Measurements from ENCODE around the gene LIPG. TPM values are rescaled to one million over a fixed set of nuclear protein-coding genes. Genes with fewer than 3 reads are reported as not detected.

LIPG gene
- polyA plus RNA-seq, 2 of the 4 experiments (the other 2 are of a cell fraction), result 0.36 to 0.65 TPM

GRCh38 chr18:49565612-49566011 is 3.8 kb downstream of the LIPG start:
- peaks cover 10% of the 10 kb centered on the region; the same call in 2 of the 3 replicates for H3K4me1 ChIP-seq
- ATAC-seq (no peak), FAIRE-seq (no peak), DNase-seq (ENCODE audit: low read depth in 1 of 2, low spot score in 1 of 2) (no peak)
- ChIA-PET CTCF (interaction anchor here (1.3 kb wide), 1 partner anchor 293 kb away, joined by 5 read pairs; no protein-coding TSS in a partner anchor), POLR2A (no interaction called here)
- H3K4me3 ChIP-seq, result no peak overlapping the region
- no peak for TF ChIP-seq HDAC2 (IDR thresholded peaks at IDR 0.05)
- no peak for TF ChIP-seq EHMT2 (IDR thresholded peaks at IDR 0.05; ENCODE audit: low read depth)
- no peak for TF ChIP-seq HOXB5 (CRISPR knock-in tag; IDR thresholded peaks at IDR 0.05)
- TF ChIP-seq JUN (IDR thresholded peaks at IDR 0.05), result no peak
- no peak for TF ChIP-seq GATA3 (IDR thresholded peaks at IDR 0.05; ENCODE audit: borderline replicate concordance)
- no peak for TF ChIP-seq BCL3 (IDR thresholded peaks at IDR 0.05)
- TF ChIP-seq POLR2AphosphoS2 (conservative IDR thresholded peaks at IDR 0.05; ENCODE audit: low read length), result no peak
- no peak for TF ChIP-seq ESRRA (IDR thresholded peaks at IDR 0.05; ENCODE audit: borderline replicate concordance, low read length)
- TF ChIP-seq RAD21 (conservative IDR thresholded peaks at IDR 0.05 in 1 of 2, IDR thresholded peaks at IDR 0.05 in 1 of 2), result no peak
- no peak for TF ChIP-seq HOXA7 (CRISPR knock-in tag; IDR thresholded peaks at IDR 0.05)
- no peak for TF ChIP-seq CEBPB (IDR thresholded peaks at IDR 0.05)
- no peak for TF ChIP-seq ZNF302 (CRISPR knock-in tag; IDR thresholded peaks at IDR 0.05)
- TF ChIP-seq NPAS2 (CRISPR knock-in tag; IDR thresholded peaks at IDR 0.05; ENCODE audit: borderline replicate concordance), result no peak
- TF ChIP-seq KDM1A (IDR thresholded peaks at IDR 0.05; ENCODE audit: low read depth), result no peak
- TF ChIP-seq RCOR1 (IDR thresholded peaks at IDR 0.05; ENCODE audit: low read depth, low read length), result no peak
- no peak for TF ChIP-seq NFE2L2 (conservative IDR thresholded peaks at IDR 0.05; ENCODE audit: low read length)
- no peaks in the 10 kb centered on the region for H3K9me3 ChIP-seq
- WGBS (ENCODE audit: missing lambda C conversion rate), result 48% methylated on average over 3 of the region's 5 CpGs
- H3K4me2 ChIP-seq, result no peak overlapping the region
- H3K27ac ChIP-seq, result no peak overlapping the region

- ChIA-PET CTCF (interaction anchor here (1.3 kb wide), 1 partner anchor 293 kb away, joined by 5 read pairs; no protein-coding TSS in a partner anchor), POLR2A (no interaction called here)
- DNase-seq (ENCODE audit: low read depth in 1 of 2, low spot score in 1 of 2) (no peak), ATAC-seq (no peak), FAIRE-seq (no peak)
- Histone ChIP-seq H3K4me2 (no peak overlapping the region), H3K27ac (no peak overlapping the region), H3K4me1 (peaks cover 10% of the 10 kb centered on the region; the same call in 2 of the 3 replicates), H3K4me3 (no peak overlapping the region), H3K9me3 (no peaks in the 10 kb centered on the region)
- WGBS (ENCODE audit: missing lambda C conversion rate), result 63% methylated on average over 3 of the region's 3 CpGs
- TF ChIP-seq TFCP2L1 (CRISPR knock-in tag; IDR thresholded peaks at IDR 0.05) (no peak), CHD4 (IDR thresholded peaks at IDR 0.05; ENCODE audit: borderline replicate concordance) (no peak), HDAC2 (IDR thresholded peaks at IDR 0.05) (no peak), RARB (CRISPR knock-in tag; IDR thresholded peaks at IDR 0.05) (no peak), FOSL2 (IDR thresholded peaks at IDR 0.05) (no peak), FOSL2 (CRISPR knock-in tag; IDR thresholded peaks at IDR 0.05) (no peak), USF2 (IDR thresholded peaks at IDR 0.05) (no peak), ZNF302 (CRISPR knock-in tag; IDR thresholded peaks at IDR 0.05) (no peak), KDM1A (IDR thresholded peaks at IDR 0.05; ENCODE audit: low read depth) (no peak), NFE2L2 (conservative IDR thresholded peaks at IDR 0.05; ENCODE audit: low read length) (no peak), MAFK (IDR thresholded peaks at IDR 0.05; ENCODE audit: partially characterized antibody) (no peak), CBX2 (IDR thresholded peaks at IDR 0.05; ENCODE audit: borderline replicate concordance, low read depth) (no peak), PBX3 (IDR thresholded peaks at IDR 0.05) (no peak), HES2 (IDR thresholded peaks at IDR 0.05) (no peak), E2F6 (IDR thresholded peaks at IDR 0.05; ENCODE audit: borderline replicate concordance, low read depth) (no peak), PHF8 (IDR thresholded peaks at IDR 0.05; ENCODE audit: borderline replicate concordance, low read depth) (no peak)
These were observed 4.4 kb downstream of the LIPG start for GRCh38 chr18:49566217-49566770.

All from A549 (cell line).